Right ventricle myocardium inferior (tissue), 1 donor: ENCODE results near the gene ZFYVE16. TPM values are rescaled to one million over a fixed set of nuclear protein-coding genes. Genes with fewer than 3 reads are reported as not detected.

ENCODE experiments used
- total RNA-seq: library from RNA; stranded (reverse); fragmentation: NEBNext Ultra II Directional; extraction: Animal tissue kit (Norgen Biotek cat#: 25700); gene quantifications from one replicate; pipeline ENCODE4 v1.2.1, GENCODE V29; 2021
- donor health status: DM: no; HTN: yes; CAD: no; lungs with severe emphysema.

The ZFYVE16 gene
- total RNA-seq, 1 donor from 2014 or later: 32.8 TPM

Other genes starting within 250 kb of the ZFYVE16 start
- 14.5 TPM for gene SERINC5, start 152.0 kb upstream of the ZFYVE16 start, total RNA-seq
- not detected for gene SPZ1, start 88.1 kb upstream of the ZFYVE16 start, total RNA-seq
- 1.6 TPM for gene FAM151B, start 80.0 kb downstream of the ZFYVE16 start, total RNA-seq
- not detected for gene ANKRD34B, start 162.2 kb downstream of the ZFYVE16 start, total RNA-seq
- gene MSH3, start 246.6 kb downstream of the ZFYVE16 start, total RNA-seq: 10.4 TPM
- 11.1 TPM for gene DHFR, start 246.9 kb downstream of the ZFYVE16 start, total RNA-seq